HEK293T (cell line): ENCODE measurements around the gene ARHGEF2.

Experiments used
- CTCF ChIA-PET: fragments of 350-600 bp; formaldehyde crosslinking; extraction: SDS; loops from one replicate; lab custom pipeline; 2021; ENCODE audit warnings: antibody characterized with exemption, inconsistent platforms; lab: Yijun Ruan, JAX
- POLR2A ChIA-PET: fragments of 350-600 bp; formaldehyde crosslinking; extraction: SDS; loops from one replicate; lab custom pipeline; 2020; ENCODE audit warnings: antibody characterized with exemption, inconsistent platforms; lab: Yijun Ruan, JAX
- DNase-seq: peaks from one replicate; pipeline ENCODE4 v3.0.0; 2012; ENCODE audit warnings: mixed read lengths; ENCODE audit errors: extremely low spot score
- ARNT ChIP-seq: fragments of 450-650 bp; IDR thresholded peaks from 2 replicates; pipeline ENCODE4 v1.6.1; 2017; ENCODE audit warnings: mild to moderate bottlenecking
- BHLHE40 ChIP-seq: fragments of 450-650 bp; IDR thresholded peaks from 2 replicates; pipeline ENCODE4 v1.6.1; 2016; ENCODE audit warnings: mild to moderate bottlenecking, moderate library complexity, borderline replicate concordance
- CTBP1 ChIP-seq: fragments of 450-650 bp; IDR thresholded peaks from 2 replicates; pipeline ENCODE4 v1.6.1; 2016; ENCODE audit warnings: borderline replicate concordance
- ELF4 ChIP-seq: fragments of 450-650 bp; IDR thresholded peaks from 2 replicates; pipeline ENCODE4 v1.6.1; 2017; ENCODE audit warnings: antibody characterized with exemption
- FOXA1 ChIP-seq: fragments of 450-650 bp; IDR thresholded peaks from 2 replicates; pipeline ENCODE4 v1.6.1; 2016; ENCODE audit warnings: mild to moderate bottlenecking
- FOXK2 ChIP-seq: fragments of 450-650 bp; IDR thresholded peaks from 2 replicates; pipeline ENCODE4 v1.6.1; 2016; ENCODE audit warnings: mild to moderate bottlenecking
- FOXM1 ChIP-seq: fragments of 450-650 bp; IDR thresholded peaks from 2 replicates; pipeline ENCODE4 v1.6.1; 2017; ENCODE audit warnings: mild to moderate bottlenecking, borderline replicate concordance
- HDGF ChIP-seq: fragments of 450-650 bp; IDR thresholded peaks from 2 replicates; pipeline ENCODE4 v1.6.1; 2017; ENCODE audit warnings: antibody characterized with exemption, borderline replicate concordance
- L3MBTL2 ChIP-seq: fragments of 450-650 bp; conservative IDR thresholded peaks from 2 replicates; pipeline ENCODE4 v1.6.1; 2016; ENCODE audit warnings: mild to moderate bottlenecking
- NFRKB ChIP-seq: fragments of 450-650 bp; IDR thresholded peaks from 2 replicates; pipeline ENCODE4 v1.6.1; 2016; ENCODE audit warnings: mild to moderate bottlenecking, moderate library complexity
- PKNOX1 ChIP-seq: fragments of 450-650 bp; IDR thresholded peaks from 2 replicates; pipeline ENCODE4 v1.6.1; 2016
- SP1 ChIP-seq: fragments of 450-650 bp; IDR thresholded peaks from 2 replicates; pipeline ENCODE4 v1.6.1; 2017
- SUZ12 ChIP-seq: fragments of 450-650 bp; IDR thresholded peaks from 2 replicates; pipeline ENCODE4 v1.6.1; 2016; ENCODE audit warnings: mild to moderate bottlenecking
- TARDBP ChIP-seq: fragments of 450-650 bp; IDR thresholded peaks from 2 replicates; pipeline ENCODE4 v1.6.1; 2016
- ZNF384 ChIP-seq: fragments of 450-650 bp; IDR thresholded peaks from 2 replicates; pipeline ENCODE4 v1.6.1; 2016

ARHGEF2 gene

GRCh38 chr1:156004843-156005584 is 26.7 kb upstream of the ARHGEF2 start:
- DNase-seq: no peak
- CTCF ChIA-PET: no interaction called here
- POLR2A ChIA-PET: interaction anchor here (1.0 kb wide), 1 partner anchor 27 kb away, joined by 3 read pairs; no protein-coding TSS in a partner anchor
- no peak for TF ChIP-seq FOXA1
- no peak for TF ChIP-seq SUZ12
- no peak for TF ChIP-seq TARDBP
- no peak for TF ChIP-seq HDGF
- no peak for TF ChIP-seq FOXK2
- no peak for TF ChIP-seq PKNOX1
- TF ChIP-seq ELF4: no peak
- no peak for TF ChIP-seq NFRKB
- TF ChIP-seq CTBP1: no peak
- no peak for TF ChIP-seq L3MBTL2
- TF ChIP-seq BHLHE40: no peak
- TF ChIP-seq FOXM1: no peak
- TF ChIP-seq ARNT: no peak

- POLR2A ChIA-PET: interaction anchor here (1.0 kb wide), 1 partner anchor 26 kb away, joined by 3 read pairs; no protein-coding TSS in a partner anchor
- CTCF ChIA-PET: interaction anchor here (0.6 kb wide), 1 partner anchor 11 kb away, joined by 4 read pairs; no protein-coding TSS in a partner anchor
- TF ChIP-seq TARDBP: no peak
- no peak for TF ChIP-seq HDGF
- TF ChIP-seq L3MBTL2: no peak
- TF ChIP-seq FOXM1: no peak
- TF ChIP-seq ZNF384: no peak
- TF ChIP-seq SP1: no peak
- no peak for TF ChIP-seq NFRKB
- TF ChIP-seq FOXK2: no peak
- DNase-seq: no peak
Observed at GRCh38 chr1:156003923-156004188, 25.5 kb upstream of the ARHGEF2 start.

- DNase-seq: no peak
- CTCF ChIA-PET: interaction anchor here (0.7 to 1.0 kb wide), 4 partner anchors 13 to 143 kb away, joined by 3 to 4 read pairs (median 3); no protein-coding TSS in a partner anchor
- no peak for TF ChIP-seq FOXK2
- TF ChIP-seq ELF4: no peak
- TF ChIP-seq L3MBTL2: no peak
- TF ChIP-seq ZNF384: no peak
- no peak for TF ChIP-seq FOXA1
- TF ChIP-seq ARNT: no peak
- TF ChIP-seq SUZ12: no peak
- TF ChIP-seq PKNOX1: no peak
- no peak for TF ChIP-seq FOXM1
- no peak for TF ChIP-seq NFRKB
- POLR2A ChIA-PET: no interaction called here
Observed at GRCh38 chr1:156002188-156002911, 24.0 kb upstream of the ARHGEF2 start.

- CTCF ChIA-PET: interaction anchor here (0.9 to 1.7 kb wide), 5 partner anchors 12 to 65 kb away, joined by 3 to 9 read pairs (median 3); no protein-coding TSS in a partner anchor
- POLR2A ChIA-PET: interaction anchor here (1.2 to 1.3 kb wide), 2 partner anchors 24 to 62 kb away, joined by 3 read pairs; partner anchors contain the start of gene ARHGEF2
Observed at GRCh38 chr1:156001662-156002171, 23.4 kb upstream of the ARHGEF2 start.

GRCh38 chr1:156001021-156001661 is 22.8 kb upstream of the ARHGEF2 start:
- no peak for DNase-seq
- TF ChIP-seq ELF4: no peak
- ChIA-PET POLR2A (interaction anchor here (1.2 to 1.3 kb wide), 2 partner anchors 23 to 61 kb away, joined by 3 read pairs; partner anchors contain the start of gene ARHGEF2), CTCF (interaction anchor here (1.0 to 1.7 kb wide), 3 partner anchors 12 to 65 kb away, joined by 3 to 9 read pairs (median 3); no protein-coding TSS in a partner anchor)

More at GRCh38 chr1:156001662-156002171, 23.4 kb upstream of the ARHGEF2 start:
- no peak for DNase-seq
- TF ChIP-seq SUZ12 (no peak), PKNOX1 (no peak), FOXA1 (no peak), BHLHE40 (no peak), SP1 (no peak), TARDBP (no peak), NFRKB (no peak), FOXM1 (no peak), CTBP1 (no peak), L3MBTL2 (no peak), ARNT (no peak), HDGF (no peak), ELF4 (no peak)

GRCh38 chr1:155999964-156000363 is 21.6 kb upstream of the ARHGEF2 start:
- TF ChIP-seq NFRKB: no peak
- CTCF ChIA-PET: interaction anchor here (1.7 kb wide), 1 partner anchor 11 kb away, joined by 9 read pairs; no protein-coding TSS in a partner anchor
- POLR2A ChIA-PET: no interaction called here
- no peak for DNase-seq
